Stimulated activated CD8-positive, alpha-beta memory T cell treated with anti-CD3 and anti-CD28 coated beads, Interleukin-4, amount 100 ng/mL, for 24 hours (primary cell): Measurements from ENCODE around the gene CIRBP.

Experiments
- DNase-seq: peaks from one replicate; pipeline ENCODE4 v3.0.0-alpha.2; 2020; ENCODE audit warnings: low read depth

Gene CIRBP

GRCh38 chr19:1280636-1281568 is 11.8 kb downstream of the CIRBP start:
- DNase-seq = no peak

GRCh38 chr19:1281569-1282287 is 12.6 kb downstream of the CIRBP start:
- DNase-seq = no peak

- no peak for DNase-seq
Measured at GRCh38 chr19:1282588-1283206, 13.6 kb downstream of the CIRBP start.

GRCh38 chr19:1283207-1283916 is 14.2 kb downstream of the CIRBP start:
- no peak for DNase-seq

GRCh38 chr19:1283917-1284292 is 14.8 kb downstream of the CIRBP start:
- no peak for DNase-seq

GRCh38 chr19:1284293-1284978 is 15.3 kb downstream of the CIRBP start:
- DNase-seq = no peak

- DNase-seq = no peak
Measured at GRCh38 chr19:1284979-1285736, 16.0 kb downstream of the CIRBP start.

GRCh38 chr19:1285737-1286360 is 16.7 kb downstream of the CIRBP start, which contains the start of gene EFNA2:
TSS of gene EFNA2 (plus strand) at chr19:1285873. CDS start at chr19:1286169, 296 bp downstream.
- DNase-seq = no peak

- DNase-seq = no peak
Measured at GRCh38 chr19:1286487-1287353, 17.6 kb downstream of the CIRBP start.

GRCh38 chr19:1287354-1288225 is 18.5 kb downstream of the CIRBP start:
- no peak for DNase-seq

- DNase-seq = no peak
Measured at GRCh38 chr19:1288226-1288612, 19.1 kb downstream of the CIRBP start.

GRCh38 chr19:1288833-1289685 is 19.9 kb downstream of the CIRBP start:
- DNase-seq = no peak

GRCh38 chr19:1289686-1290025 is 20.5 kb downstream of the CIRBP start:
- DNase-seq = no peak

GRCh38 chr19:1290196-1290702 is 21.1 kb downstream of the CIRBP start:
- no peak for DNase-seq

GRCh38 chr19:1290703-1291651 is 21.8 kb downstream of the CIRBP start:
- no peak for DNase-seq
